Activated T-helper 1 cell treated with Interleukin-2 at 50 U/mL for 16 hours (primary cell): ENCODE measurements around the gene SSBP3.

Source experiments
- DNase-seq: peaks from one replicate; pipeline ENCODE4 v3.0.0-alpha.2; 2020; ENCODE audit warnings: low read depth

The SSBP3 gene

GRCh38 chr1:54329312-54330003 lies 76.7 kb downstream of the SSBP3 start:
- no peak for DNase-seq

DNA sequence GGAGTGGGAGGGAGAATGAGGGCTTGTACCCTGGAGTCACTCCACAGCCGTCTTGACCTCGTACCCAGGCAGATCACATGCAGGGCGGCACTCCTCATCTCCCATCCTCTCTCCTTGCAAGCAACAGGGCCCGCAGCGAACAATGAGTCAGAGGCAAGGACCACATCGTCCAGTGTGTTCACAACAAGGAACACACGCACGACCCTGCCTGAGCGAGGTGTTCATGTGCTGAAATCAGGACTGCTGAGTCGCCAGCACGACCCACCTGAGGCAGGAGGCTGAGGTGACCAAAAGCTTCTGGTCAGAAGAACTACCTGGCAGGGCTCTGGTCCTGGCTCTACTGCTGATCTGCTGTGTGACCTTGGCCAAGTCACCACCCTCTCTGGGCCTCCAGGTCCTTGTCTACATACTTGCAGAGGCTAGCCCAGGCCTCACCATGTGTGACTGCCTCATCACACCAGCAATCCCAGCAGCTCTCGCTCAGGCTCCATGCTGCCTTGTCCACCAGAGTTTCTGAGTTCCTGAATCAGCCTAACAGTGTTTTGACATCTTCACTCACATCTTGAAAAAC lies 78.0 kb downstream of the SSBP3 start:
- no peak for DNase-seq

- DNase-seq = no peak
Observed at GRCh38 chr1:54327386-54328065, 78.7 kb downstream of the SSBP3 start.

- no peak for DNase-seq
Observed at GRCh38 chr1:54326543-54327385, 79.4 kb downstream of the SSBP3 start.

DNA sequence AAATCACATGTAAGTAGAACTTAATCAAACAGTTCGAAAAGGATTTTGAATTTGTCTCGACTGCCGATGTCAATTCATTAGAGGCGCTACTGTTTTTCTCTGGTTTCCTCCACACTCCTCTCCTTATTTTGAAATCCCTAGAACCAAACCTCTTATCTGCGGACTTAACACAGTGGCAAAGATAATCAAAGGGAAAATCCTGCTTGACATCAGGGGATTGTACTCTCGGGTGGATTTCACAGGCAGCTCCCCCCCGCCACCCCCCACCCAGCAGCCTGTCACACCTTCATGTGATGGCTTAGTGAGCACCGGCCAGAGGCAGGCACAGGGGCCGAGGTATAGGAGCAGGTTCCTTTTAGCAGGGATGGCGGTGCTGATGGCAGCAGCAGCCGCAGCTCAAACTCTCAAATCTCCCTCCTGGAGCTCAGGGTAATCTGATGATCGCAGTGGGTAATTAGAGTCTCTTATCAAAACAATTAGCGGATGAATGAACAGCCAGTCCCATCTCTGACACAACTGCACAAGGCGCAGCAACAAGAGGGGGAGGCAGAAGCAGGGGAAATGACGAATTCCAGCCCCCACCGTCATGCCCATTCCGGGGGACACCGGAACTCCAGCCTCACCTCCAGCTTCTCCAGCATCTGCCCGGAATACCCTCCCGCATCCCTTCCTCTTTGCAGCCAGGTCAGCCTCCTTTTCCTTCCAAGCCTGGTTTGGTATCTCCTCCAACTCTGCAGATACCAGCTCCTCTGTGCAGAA lies 80.3 kb downstream of the SSBP3 start:
- no peak for DNase-seq

DNA sequence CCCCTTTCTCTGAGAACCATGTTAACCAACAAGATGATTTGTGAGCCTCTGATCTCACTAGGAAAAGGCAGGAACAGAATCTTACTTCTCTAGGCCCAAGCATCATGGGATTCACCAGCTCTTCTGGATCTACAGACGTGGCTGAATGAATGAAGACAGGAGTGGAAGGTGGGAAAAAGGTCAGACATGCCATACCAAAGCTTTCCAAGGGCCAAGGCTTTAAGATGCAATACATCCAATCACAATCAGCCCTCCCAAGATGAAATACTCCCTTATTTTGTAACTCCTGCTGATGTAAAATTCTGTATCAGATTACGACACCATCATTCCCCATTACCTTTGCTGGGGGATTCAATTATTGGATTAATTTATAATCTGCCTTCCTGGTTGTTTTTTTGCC lies 80.9 kb downstream of the SSBP3 start:
- no peak for DNase-seq

DNA sequence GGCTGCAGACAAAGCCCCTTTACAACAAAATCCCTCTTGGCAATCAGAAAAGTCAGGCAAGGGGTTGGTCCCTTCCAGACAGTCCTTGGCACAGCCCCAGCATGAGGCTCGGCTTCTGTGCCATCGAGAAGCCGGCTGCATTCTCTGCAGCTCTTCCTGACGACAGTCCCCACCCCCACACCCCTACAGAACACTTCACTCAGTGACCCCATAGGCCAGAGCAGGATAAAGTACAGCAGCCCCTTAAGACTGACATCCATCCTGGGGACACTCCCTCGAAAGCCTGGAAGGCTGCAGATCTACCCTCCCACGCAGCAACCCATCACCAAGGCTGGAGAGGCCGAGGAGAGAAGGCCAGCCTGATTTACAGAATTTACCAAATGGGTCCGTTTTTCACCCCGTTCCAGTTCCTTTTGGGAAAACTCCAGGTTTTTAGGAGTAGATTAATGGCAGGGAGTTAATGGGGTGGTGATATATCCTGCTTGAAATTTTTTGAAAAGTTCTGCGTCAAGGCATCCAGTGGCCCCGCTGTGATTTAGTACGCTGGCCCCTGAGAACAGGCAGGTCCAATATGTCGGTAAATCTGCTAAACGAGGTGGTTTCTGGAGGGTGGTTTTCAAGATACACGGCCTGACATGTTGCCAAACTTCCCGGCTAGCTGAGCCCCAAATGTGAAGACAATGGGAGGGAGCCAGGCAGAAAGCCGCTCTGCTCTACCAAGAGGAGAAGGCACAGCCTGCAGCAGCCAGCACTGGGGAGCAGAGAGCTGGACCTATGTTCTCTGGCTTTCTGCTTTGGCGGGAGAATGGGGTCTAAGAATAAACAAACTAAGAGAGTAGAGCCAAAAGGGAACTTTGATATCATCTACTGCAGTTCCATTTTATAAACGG lies 81.7 kb downstream of the SSBP3 start:
- DNase-seq = no peak

- no peak for DNase-seq
Observed at GRCh38 chr1:54323921-54324250, 82.3 kb downstream of the SSBP3 start.

DNA sequence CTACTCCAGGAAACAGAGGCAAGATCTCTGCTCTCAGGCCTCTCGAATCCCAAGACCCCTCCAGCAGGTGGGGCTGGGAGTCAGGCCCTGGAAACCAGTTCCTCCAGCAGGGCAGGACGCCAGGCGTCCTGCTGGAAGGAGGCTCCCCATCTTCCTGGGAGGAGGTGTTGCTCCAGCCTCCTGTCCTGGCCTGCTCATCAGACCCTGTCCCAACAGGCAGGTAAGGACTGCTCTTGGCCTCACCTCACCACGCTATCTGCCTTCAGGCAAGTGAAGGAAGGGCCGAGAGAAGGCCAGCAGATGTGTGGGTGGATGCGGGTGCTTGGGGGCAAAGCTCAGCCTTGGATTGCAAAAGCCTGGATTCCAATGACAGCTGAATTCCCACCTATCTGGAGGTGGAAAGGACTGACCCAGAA lies 82.9 kb downstream of the SSBP3 start:
- no peak for DNase-seq

GRCh38 chr1:54318246-54318814 lies 87.9 kb downstream of the SSBP3 start:
- no peak for DNase-seq

DNA sequence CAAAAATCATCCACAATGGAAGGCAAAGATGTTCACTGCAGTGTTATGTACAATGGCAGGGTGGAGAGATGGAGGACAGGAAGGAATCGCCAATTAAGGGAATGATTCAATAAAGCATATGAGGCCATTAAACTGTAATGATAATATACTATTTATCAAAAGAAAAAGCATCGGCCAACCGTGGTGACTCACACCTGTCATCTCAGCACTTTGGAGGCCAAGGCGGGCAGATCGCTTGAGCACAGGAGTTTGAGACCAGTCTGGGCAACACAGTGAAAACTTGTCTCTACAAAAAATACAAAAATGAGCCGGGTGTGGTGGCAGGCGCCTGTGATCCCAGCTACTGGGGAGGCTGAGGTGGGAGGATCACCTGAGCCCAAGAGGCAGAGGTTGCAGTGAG lies 89.1 kb downstream of the SSBP3 start:
- no peak for DNase-seq

DNA sequence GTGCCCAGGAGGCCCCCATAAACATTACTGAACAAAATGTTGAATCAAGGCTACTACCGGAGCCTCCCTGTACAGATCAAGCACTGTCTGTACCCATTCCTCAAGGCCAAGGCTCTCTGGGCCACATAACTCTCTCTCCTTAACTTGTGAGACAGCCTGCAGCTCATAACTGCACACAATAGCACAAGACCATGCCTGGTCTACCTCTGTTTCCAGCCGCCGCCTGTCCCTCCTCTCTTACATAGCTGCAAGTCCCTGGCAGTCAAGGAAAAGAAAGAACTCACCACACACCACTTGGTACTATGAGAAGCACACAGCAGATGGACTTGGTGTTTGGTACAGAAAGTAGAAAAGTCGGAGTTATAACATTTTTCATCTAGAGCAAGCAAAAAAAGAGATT lies 91.1 kb downstream of the SSBP3 start:
- DNase-seq = no peak

- DNase-seq = no peak
Observed at GRCh38 chr1:54314696-54315095, 91.5 kb downstream of the SSBP3 start.

GRCh38 chr1:54312796-54313316 lies 93.3 kb downstream of the SSBP3 start:
- DNase-seq = no peak

DNA sequence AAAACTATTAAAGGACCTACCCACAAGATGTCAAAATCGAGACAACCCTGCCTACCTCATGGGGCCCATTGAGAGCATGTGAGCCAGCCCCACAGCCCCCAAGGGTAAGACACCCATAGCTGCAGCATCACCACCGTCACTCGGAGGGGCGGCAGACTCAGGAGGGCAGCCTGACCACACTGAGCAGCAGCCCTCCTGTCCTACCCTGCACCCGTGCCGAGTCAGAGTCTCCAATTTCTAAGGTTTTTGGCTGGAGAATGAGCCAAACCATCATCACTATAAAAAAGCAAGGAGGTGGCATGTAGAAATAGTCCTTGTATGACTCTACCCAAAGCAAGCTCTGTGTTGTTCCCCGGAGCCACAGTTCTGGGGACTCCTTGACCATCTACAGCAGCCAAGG lies 94.7 kb downstream of the SSBP3 start:
- no peak for DNase-seq

DNA sequence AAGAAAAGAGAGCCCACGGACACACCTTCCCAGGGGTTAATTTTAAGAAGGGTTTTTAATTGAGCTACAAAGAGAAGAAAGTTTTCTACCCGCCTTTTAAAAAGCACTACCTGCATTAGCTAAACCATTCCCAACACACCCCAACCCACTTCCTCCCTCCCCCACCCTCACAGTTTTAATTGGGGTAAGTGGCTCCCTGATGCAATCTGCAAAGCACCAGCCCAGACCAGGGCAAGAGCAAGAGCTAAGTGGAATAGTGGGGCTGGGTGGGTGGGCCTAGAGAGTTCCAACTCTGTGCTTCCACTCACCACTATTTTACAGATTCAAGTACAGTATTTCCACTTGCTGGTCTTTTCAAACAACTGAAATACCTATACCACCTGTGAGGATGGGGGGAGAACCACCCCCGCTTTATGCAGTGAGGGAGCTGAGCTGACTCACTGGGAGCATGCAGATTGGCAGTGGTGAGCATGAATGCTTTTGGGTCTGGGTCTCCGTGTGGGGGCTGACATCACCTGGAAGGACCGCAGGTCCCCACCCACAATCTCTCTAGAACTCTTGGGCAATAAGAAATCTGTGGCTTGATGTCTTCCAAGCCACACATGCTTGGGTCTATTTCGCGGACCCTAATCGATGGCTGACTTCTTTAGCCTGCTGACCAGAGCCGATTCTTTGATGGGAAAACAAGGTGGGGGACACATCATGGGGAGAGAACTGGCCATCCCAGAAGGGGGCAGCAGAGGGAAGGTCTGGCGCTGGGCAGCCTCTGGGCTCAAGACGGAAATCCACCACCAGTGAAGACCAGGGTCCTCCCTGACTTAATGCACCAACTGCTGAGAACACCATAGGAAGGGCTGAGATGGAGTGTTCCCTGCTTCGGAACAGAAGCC lies 95.5 kb downstream of the SSBP3 start:
- no peak for DNase-seq

DNA sequence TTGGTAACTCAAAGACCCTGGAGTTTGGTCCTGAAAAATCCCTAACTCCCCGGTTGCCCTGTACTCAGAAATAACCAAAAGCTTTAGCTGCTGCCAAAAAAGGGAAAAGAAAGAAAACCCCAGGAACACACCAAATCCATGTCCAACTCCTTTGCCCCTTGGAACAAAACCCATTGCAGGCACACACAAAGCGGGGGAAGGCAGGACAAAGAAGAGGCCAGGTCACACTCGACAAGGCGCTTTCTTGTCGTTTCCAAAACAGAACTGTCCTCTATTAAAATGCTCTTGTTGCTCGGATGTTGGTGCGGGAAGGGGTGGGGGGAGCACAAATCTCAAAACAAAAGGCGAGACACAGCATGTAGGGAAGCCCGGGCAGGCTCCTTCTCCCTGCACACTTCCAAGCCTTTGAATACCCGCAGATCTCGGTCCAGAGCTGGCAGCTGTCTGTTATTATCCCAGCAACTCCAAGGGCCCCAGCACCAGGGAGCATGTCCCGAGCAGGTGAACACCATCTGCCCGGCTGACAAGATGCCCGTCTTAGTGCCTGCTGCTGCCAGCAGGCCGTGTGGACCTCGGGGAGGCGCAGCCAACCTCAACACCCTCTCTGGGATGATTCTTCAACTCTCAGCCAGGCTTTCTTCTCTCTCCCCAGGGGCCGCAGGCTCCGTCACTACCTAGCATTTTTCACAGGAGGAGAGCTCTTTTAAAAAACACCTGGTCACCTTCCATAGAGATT lies 96.4 kb downstream of the SSBP3 start:
- DNase-seq = no peak

- no peak for DNase-seq
Observed at GRCh38 chr1:54307305-54307704, 98.9 kb downstream of the SSBP3 start.
